ENCODE results near the gene HMGN2. TPM values are rescaled to one million over a fixed set of nuclear protein-coding genes. Genes with fewer than 3 reads are reported as not detected.

HMGN2 gene
- total and polyA plus RNA-seq, 2 experiments from 2014 or later: 330 to 1,122 TPM

- H2AFZ ChIP-seq: no peak overlapping the region
- no peaks in the 10 kb centered on the region for H4K20me1 ChIP-seq (replicated peaks; ENCODE audit: insufficient read depth)
- H3K4me2 ChIP-seq: no peak overlapping the region
- ATAC-seq (no peak), DNase-seq (ENCODE audit: low spot score) (no peak)
- Mint-ChIP-seq H3K9me3 (no peaks in the 10 kb centered on the region), H3K27me3 (ENCODE audit: insufficient read depth, low read depth, poor library complexity) (peaks cover 8% of the 10 kb centered on the region), H3K4me3 (no peak overlapping the region; the same call in 2 of the 3 replicates), H3K4me1 (peaks cover 1% of the 10 kb centered on the region; the same call in 1 of the 3 replicates), H3K36me3 (ENCODE audit: low read depth) (no peaks in the 10 kb centered on the region), H3K27ac (no peak overlapping the region)
- H3K36me3 ChIP-seq (ENCODE audit: insufficient read depth): no peaks in the 10 kb centered on the region
- H3K4me3 ChIP-seq: no peak overlapping the region
- H3K79me2 ChIP-seq (replicated peaks; ENCODE audit: insufficient read depth): no peaks in the 10 kb centered on the region
- no peaks in the 10 kb centered on the region for H3K4me1 ChIP-seq (ENCODE audit: insufficient read depth)
- H3K27me3 ChIP-seq (ENCODE audit: insufficient read depth): no peaks in the 10 kb centered on the region
- H3F3A ChIP-seq (replicated peaks; ENCODE audit: low read depth): no peaks in the 10 kb centered on the region
- TF ChIP-seq STAT1 (IDR thresholded peaks at IDR 0.05; ENCODE audit: unreplicated experiment) (no peak), ZNF331 (CRISPR knock-in tag; IDR thresholded peaks at IDR 0.05; ENCODE audit: low read depth) (no peak), EZH2phosphoT487 (IDR thresholded peaks at IDR 0.05; ENCODE audit: unreplicated experiment) (no peak), EZH2 (IDR thresholded peaks at IDR 0.05; ENCODE audit: low read depth, unreplicated experiment) (no peak), JUNB (IDR thresholded peaks at IDR 0.05; ENCODE audit: unreplicated experiment) (no peak), NANOG (IDR thresholded peaks at IDR 0.05; ENCODE audit: borderline replicate concordance) (no peak), ZNF462 (CRISPR knock-in tag; IDR thresholded peaks at IDR 0.05) (no peak), ZNF114 (CRISPR knock-in tag; IDR thresholded peaks at IDR 0.05) (no peak), POLR2AphosphoS5 (IDR thresholded peaks at IDR 0.05; ENCODE audit: low read depth) (no peak), CTCF (conservative IDR thresholded peaks at IDR 0.05; ENCODE audit: low read depth in 2 of 2) (no peak), ETS1 (IDR thresholded peaks at IDR 0.05) (no peak), REST (IDR thresholded peaks at IDR 0.05; ENCODE audit: unreplicated experiment) (no peak), CREB1 (CRISPR knock-in tag; IDR thresholded peaks at IDR 0.05; ENCODE audit: low read depth) (no peak)
- H3K9me2 ChIP-seq (ENCODE audit: insufficient read depth): no peaks in the 10 kb centered on the region
- no peak overlapping the region for H3K27ac ChIP-seq (ENCODE audit: low read depth)
These were observed 21.7 kb downstream of the HMGN2 start for GRCh38 chr1:26493938-26494337.
